C4-2B (cell line): ENCODE data around the gene S100Z.
"Not testable (repeated sequence)": the region's sequence is repeated elsewhere in the genome, so short reads cannot be mapped to it uniquely, and the experiment has no call there.

Source experiments
- CTCF ChIP-seq: fragments of 450-650 bp; conservative IDR thresholded peaks from 2 replicates; pipeline ENCODE4 v1.5.1; 2017; ENCODE audit warnings: mild to moderate bottlenecking
- ZFX ChIP-seq: fragments of 450-650 bp; IDR thresholded peaks from 2 replicates; pipeline ENCODE4 v1.6.1; 2017

GRCh38 chr5:76914671-76915070, 64.9 kb downstream of the S100Z start:
- not testable (repeated sequence) for TF ChIP-seq CTCF, ZFX
